Type B pancreatic cell (in vitro differentiated cells): ENCODE measurements around the gene B9D2. TPM values are rescaled to one million over a fixed set of nuclear protein-coding genes. Genes with fewer than 3 reads are reported as not detected.
"Not testable (repeated sequence)": the region's sequence is repeated elsewhere in the genome, so short reads cannot be mapped to it uniquely, and the experiment has no call there.

ENCODE experiments used
- DNase-seq: peaks from one replicate; pipeline ENCODE4 v3.0.0; 2021; ENCODE audit warnings: mixed read lengths; ENCODE audit not compliant: unreplicated experiment; ENCODE audit errors: extremely low spot score
- H3K27ac Mint-ChIP-seq: 2 replicates; pipeline ENCODE4 v1.8.0; 2021; ENCODE audit warnings: mild to moderate bottlenecking, mixed read lengths
- H3K27me3 Mint-ChIP-seq: 2 replicates; pipeline ENCODE4 v1.8.0; 2021; ENCODE audit warnings: mixed read lengths
- H3K36me3 Mint-ChIP-seq: 2 replicates; pipeline ENCODE4 v1.8.0; 2021; ENCODE audit warnings: mixed read lengths
- H3K4me1 Mint-ChIP-seq: one replicate; pipeline ENCODE4 v1.8.0; 2021; ENCODE audit warnings: mixed read lengths; ENCODE audit not compliant: unreplicated experiment
- H3K4me3 Mint-ChIP-seq: 2 replicates; pipeline ENCODE4 v1.8.0; 2021; ENCODE audit warnings: mild to moderate bottlenecking, mixed read lengths
- H3K9me3 Mint-ChIP-seq: 2 replicates; pipeline ENCODE4 v1.8.0; 2021; ENCODE audit warnings: mixed read lengths
- total RNA-seq: library from RNA; stranded (reverse); gene quantifications from 2 replicates; pipeline ENCODE4 v1.2.1, GENCODE V29; 2021; ENCODE audit warnings: low replicate concordance
- TF ChIP-seq, protein P1 (sequence below): fragments of 200-600 bp; sonication (generic); conservative IDR thresholded peaks from 2 replicates; pipeline ENCODE4 v1.5.0; 2021; ENCODE audit warnings: antibody characterized with exemption, mild to moderate bottlenecking

The B9D2 gene
- total RNA-seq, 1 donor from 2014 or later = 8.8 TPM

DNA sequence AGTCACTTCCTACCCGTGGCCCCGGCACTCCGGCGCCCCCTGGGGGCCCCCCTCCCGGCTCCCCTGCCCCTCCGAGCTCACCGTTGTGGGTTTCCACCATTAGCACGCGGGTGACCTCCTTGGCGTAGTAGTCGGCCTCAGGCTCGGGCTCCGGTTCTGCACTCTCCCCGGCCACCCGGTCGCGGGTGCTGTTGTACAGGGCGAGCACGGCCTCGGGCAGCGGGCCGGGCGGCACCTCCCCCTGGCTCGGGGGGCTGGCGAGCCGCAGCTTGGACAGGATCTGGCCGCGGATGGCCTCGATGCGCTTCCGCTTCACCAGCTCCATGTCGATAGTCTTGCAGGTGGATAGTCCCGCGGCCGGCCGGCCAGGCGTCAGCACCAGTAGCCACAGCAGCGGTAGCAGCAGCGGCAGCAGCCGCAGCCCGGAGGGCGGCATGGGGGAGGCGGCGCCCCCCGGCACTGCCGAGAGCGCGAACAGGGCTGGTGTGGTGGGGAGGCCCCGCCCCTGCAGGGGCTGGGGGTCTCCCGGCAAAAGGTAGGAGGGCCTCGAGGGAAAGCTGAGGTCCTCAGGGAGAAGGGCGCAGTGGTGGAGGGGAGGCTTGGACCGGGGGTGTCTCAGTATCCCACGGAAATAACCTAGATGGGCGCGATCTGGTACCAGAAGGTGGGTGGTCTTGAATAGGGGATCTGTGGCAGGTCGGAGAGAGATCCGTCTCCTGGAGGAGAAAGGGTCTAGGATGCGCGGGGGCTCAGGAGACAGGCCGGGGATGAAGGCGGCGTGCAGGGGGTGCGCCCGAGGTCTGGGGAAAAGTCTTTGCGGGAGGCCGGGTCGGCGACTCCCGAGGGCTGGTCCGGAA is 11.1 kb downstream of the B9D2 start:
- H3K36me3 Mint-ChIP-seq = peaks cover 5% of the 10 kb centered on the region
- peak overlapping the region; percentile 90 for H3K4me3 Mint-ChIP-seq
- TF ChIP-seq, protein P1, sequence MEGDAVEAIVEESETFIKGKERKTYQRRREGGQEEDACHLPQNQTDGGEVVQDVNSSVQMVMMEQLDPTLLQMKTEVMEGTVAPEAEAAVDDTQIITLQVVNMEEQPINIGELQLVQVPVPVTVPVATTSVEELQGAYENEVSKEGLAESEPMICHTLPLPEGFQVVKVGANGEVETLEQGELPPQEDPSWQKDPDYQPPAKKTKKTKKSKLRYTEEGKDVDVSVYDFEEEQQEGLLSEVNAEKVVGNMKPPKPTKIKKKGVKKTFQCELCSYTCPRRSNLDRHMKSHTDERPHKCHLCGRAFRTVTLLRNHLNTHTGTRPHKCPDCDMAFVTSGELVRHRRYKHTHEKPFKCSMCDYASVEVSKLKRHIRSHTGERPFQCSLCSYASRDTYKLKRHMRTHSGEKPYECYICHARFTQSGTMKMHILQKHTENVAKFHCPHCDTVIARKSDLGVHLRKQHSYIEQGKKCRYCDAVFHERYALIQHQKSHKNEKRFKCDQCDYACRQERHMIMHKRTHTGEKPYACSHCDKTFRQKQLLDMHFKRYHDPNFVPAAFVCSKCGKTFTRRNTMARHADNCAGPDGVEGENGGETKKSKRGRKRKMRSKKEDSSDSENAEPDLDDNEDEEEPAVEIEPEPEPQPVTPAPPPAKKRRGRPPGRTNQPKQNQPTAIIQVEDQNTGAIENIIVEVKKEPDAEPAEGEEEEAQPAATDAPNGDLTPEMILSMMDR = peak; percentile 33
- no peaks in the 10 kb centered on the region for H3K9me3 Mint-ChIP-seq
- H3K4me1 Mint-ChIP-seq = peaks cover 20% of the 10 kb centered on the region
- DNase-seq = peak; percentile 76
- H3K27me3 Mint-ChIP-seq = peaks cover 59% of the 10 kb centered on the region
- H3K27ac Mint-ChIP-seq = no peak overlapping the region

DNA sequence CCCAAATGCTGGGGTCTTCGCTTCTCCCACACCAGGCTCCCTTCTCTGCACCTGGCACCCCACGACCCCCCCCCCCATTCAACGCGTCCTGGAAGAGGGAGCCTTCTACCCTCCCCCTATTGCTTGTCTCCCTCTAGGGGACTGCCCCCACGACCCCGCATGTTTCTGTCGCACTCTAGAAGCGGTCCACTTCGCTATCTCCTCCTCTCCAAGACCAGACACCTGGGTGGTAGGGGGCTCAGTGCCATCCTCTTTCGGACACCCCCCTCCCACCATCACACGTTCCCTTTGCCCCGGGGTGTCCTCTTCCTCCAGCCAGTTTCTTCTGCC is 11.7 kb downstream of the B9D2 start:
- TF ChIP-seq, protein P1 = no peak
- peak overlapping the region; percentile 48 for H3K27ac Mint-ChIP-seq
- H3K4me3 Mint-ChIP-seq = peak overlapping the region; percentile 90
- peaks cover 5% of the 10 kb centered on the region for H3K36me3 Mint-ChIP-seq
- peaks cover 59% of the 10 kb centered on the region for H3K27me3 Mint-ChIP-seq
- no peak for DNase-seq
- peaks cover 20% of the 10 kb centered on the region for H3K4me1 Mint-ChIP-seq
- no peaks in the 10 kb centered on the region for H3K9me3 Mint-ChIP-seq

DNA sequence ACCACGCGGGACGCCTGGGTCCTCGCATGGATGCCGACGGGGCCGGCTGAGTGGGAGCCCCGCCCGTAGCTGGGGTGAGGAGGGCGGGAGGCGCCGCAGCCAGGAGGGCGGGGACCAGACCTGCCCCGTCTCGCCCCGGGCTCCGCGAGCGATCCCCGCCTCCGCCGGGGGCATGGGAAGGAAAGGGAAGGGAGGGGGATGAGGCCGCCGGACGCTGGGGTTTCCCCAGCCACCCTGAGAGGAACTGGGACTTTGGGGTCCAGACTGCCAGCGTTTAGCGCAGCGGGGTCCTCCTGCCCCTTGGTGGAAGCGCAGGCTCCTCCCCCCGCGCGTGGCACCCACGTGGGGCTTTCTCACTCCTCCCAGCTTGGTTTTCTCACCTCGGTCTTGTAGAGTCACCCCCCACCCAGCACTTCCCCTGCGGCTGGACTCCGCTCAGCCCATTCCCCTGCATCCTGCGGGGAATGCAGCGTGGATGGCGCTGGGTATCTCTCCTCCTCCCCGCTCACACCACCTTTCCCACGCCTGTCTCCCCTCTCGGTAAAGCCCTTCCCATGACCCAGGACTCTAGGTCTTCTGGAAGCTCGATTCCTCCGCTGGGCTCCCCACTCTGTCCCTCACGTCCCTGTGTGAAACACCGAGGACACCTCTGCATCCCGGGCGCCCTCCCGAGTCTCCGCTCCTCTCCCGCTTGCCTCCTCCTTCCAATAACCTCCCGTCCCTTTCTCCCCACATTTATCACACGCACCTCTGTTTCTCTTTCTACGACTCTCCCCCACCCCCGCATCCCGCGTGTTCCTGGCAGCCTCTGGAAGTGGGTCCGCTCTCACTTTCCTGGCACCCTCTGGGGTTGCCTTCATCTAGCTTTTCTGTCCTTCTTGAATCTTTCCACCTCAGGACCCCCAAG is 12.4 kb downstream of the B9D2 start:
- Mint-ChIP-seq H3K27ac (peak overlapping the region; percentile 48), H3K36me3 (peaks cover 5% of the 10 kb centered on the region), H3K4me3 (peak overlapping the region; percentile 90), H3K9me3 (no peaks in the 10 kb centered on the region), H3K27me3 (peaks cover 59% of the 10 kb centered on the region), H3K4me1 (peaks cover 20% of the 10 kb centered on the region)
- TF ChIP-seq, protein P1 = no peak
- DNase-seq = no peak

DNA sequence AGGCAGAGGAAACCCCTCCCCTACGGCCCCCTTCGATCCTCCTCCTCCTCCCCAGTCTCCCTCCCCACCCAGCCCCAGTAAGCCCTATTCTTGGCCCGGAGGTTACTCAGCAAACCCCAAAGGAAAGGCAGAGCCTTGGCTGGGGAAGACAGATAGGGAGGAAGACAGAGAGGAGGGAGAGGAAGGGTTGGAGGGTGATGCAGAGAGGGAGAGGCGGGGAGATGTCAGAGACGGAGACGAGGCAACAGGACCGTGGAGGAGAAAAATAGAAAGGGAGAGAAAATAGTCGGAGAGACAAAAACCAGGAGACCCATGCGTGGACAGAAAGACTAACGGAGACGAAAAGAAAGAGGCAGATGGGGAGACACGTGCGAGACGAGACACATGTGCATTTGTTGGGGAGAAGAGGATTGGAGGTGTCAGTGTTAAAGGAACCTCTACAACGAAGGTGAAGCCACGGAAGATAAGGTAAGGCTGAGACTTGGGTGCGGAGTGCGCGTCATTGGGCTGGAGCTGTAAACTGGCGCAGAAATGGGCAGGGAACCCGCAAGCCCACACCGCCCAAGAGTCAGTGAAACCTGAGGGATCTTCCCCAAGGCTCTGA is 13.1 kb downstream of the B9D2 start:
- peaks cover 5% of the 10 kb centered on the region for H3K36me3 Mint-ChIP-seq
- peaks cover 57% of the 10 kb centered on the region for H3K27me3 Mint-ChIP-seq
- TF ChIP-seq, protein P1 = no peak

DNA sequence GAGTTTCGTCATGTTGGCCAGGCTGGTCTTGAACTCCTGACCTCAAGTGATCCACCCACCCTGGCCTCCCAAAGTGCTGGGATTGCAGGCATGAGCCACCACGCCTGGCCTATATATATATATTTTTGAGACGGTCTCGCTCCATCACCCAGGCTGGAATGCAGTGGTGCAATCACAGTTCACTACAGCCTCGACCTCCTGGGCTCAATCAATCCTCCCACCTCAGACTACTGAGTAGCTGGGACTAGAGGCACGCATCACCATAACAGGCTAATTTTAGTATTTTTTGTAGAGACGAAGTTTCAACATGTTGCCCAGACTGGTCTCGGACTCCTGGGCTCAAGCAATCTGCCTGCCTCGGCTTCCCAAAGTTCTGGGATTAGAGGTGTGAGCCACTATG is 17.0 kb downstream of the B9D2 start:
- DNase-seq, H3K4me3 Mint-ChIP-seq, H3K36me3 Mint-ChIP-seq, H3K27ac Mint-ChIP-seq, H3K9me3 Mint-ChIP-seq, H3K4me1 Mint-ChIP-seq: not testable (repeated sequence)
- peaks cover 32% of the 10 kb centered on the region for H3K27me3 Mint-ChIP-seq

More for the DNA sequence above, 13.1 kb downstream of the B9D2 start:
- Mint-ChIP-seq H3K4me3 (peak overlapping the region; percentile 81), H3K4me1 (peaks cover 20% of the 10 kb centered on the region), H3K27ac (no peak overlapping the region), H3K9me3 (no peaks in the 10 kb centered on the region)
- no peak for DNase-seq
